ENCODE measurements around the gene TFDP1.
"Not testable (repeated sequence)": the region's sequence is repeated elsewhere in the genome, so short reads cannot be mapped to it uniquely, and the experiment has no call there.

Gene TFDP1

DNA sequence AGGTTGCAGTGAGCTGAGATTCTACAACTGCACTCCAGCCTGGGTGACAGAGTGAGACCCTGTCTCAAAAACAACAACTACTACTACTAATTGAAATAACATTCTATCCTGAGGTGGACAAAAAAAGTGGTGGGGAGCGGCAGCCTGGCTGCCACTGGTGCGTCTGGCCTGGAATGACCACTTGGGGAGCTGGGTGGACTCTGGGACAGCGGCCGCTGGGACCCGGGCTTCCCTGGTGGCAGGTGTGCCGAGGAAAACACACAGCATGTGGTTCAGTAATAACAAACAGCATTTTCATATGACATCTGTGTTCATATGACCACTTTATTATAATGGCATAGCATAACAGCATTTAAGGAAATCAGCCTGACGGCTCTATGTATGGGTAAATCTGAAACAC lies 33.9 kb downstream of the TFDP1 start:
- DNase-seq (no peak), ATAC-seq (no peak)

DNA sequence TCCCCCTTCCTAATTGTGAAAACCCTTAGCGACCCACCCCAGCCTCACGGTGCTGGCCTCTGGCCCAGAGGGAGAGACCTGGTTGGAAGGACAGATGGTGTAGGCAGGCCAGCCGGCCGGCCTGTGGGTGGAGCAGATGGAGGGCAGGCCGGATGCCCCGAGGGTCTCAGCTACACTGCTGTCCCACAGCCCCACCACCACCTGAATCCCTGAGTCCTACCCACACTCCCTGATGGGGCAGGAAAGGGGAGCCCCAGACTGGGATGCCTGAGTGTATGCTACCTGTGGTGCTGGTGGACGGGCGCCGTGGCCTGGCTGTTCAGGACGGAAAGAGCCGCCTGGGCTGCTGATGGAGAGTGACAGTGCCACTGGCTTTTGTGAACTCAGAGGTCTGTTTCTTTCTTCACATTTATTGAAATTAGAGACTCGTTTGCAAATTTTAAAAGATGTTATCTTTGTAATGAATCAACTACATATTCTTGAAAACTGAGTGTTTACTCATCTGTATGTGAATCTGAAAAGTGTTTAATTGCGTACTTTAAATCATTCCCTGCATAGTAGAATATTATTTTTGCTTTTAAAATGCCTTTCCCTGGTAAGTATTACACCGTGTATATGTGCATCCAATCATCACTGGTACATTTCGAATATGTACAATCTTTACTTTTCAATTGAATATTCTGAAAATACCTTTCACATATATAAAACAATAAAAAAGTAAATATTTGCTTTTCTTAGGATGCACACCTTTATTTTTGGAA lies 35.7 kb downstream of the TFDP1 start:
- ATAC-seq (no peak), DNase-seq (no peak)

DNA sequence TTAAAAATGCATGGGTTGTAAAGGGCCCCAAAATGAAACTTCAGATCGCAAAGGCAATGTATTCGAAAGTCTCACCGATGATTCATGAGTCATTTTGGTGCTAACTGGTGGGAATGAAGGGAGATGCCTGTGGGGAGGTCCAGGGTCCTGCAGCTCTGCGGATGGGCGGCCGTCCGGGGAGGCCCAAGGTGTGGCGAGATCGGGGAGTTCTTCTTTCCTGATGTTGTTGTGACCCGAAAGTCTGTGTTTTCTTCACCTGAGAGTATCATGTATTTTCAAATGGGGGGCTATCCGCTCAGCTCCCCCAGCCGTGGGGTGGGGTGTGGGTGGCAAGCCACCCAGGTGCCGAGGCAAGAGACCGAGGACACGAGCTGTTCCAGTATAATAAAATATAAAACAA lies 36.5 kb downstream of the TFDP1 start:
- ATAC-seq (no peak), DNase-seq (no peak)

DNA sequence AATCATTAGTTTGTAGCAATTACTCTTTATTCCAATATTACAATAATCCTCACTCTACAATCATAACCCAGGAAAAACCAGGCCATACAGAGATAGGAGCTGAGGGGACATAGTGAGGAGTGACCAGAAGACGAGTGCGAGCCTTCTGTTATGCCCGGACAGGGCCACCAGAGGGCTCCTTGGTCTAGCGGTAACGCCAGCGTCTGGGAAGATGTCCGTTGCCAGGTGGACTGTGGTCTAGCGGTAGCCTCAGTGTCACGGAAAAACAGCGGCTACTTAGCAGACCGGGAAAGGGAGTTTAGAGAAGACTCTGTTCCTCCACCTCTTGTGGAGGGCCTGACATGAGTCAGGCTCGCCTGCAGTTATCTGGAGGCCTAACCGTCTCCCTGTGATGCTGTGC lies 36.9 kb downstream of the TFDP1 start:
- not testable (repeated sequence) for ATAC-seq, DNase-seq

DNA sequence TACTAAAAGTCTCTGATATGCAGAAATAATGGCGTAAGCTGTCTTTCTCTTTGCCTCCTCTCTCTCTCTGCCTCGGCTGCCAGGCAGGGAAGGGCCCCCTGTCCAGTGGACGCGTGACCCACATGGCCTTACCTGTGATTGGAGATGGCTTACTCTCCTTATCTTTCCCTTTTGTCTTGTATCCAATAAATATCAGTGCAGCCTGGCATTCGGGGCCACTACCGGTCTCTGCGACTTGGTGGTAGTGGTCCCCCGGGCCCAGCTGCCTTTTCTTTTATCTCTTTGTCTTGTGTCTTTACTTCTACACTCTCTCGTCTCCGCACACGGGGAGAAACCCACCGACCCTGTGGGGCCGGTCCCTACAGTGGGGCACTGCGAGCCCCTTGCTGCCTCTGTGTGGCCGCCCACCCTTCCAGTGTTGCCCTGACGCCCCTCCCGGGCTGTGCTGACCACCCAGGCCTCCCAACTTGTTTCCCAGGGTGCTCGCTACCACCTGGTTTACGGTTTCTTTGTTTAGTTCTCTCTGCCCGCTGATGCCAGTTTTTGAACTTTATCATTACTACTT lies 37.5 kb downstream of the TFDP1 start:
- not testable (repeated sequence) for ATAC-seq

DNA sequence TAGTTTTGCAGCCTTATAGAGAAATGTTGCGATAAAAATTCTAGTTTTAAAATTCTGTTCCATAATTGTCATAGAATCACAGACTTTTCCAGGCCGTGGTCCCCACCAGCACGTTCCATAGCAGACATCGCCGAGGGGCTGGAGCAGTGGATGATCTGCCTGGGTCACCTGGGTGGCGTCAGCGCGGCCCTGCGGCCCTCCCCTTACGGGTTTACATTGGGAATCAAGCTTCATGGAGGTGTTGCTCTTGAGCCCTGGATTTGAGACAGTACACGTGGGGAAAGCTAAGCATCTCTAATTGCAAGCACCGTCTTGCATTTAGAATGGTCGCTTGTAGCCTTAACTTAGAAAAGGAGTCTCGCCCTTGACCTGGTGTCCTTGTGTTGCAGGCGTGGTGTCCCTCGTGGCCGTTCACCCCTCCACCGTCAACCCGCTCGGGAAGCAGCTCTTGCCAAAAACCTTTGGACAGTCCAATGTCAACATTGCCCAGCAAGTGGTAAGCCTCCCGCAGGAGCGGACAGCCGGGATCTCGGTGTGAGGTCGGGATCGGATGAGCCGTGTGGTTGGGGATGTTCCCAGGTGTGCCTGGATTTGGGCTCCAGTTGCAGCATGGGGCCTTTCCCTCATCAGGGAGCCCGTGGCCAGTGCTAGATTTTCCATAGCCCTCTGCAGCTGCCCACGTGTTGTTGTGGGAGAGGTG lies 38.4 kb downstream of the TFDP1 start:
- DNase-seq: no peak
- no peak for ATAC-seq

More for the DNA sequence above, 37.5 kb downstream of the TFDP1 start:
- not testable (repeated sequence) for DNase-seq

DNA sequence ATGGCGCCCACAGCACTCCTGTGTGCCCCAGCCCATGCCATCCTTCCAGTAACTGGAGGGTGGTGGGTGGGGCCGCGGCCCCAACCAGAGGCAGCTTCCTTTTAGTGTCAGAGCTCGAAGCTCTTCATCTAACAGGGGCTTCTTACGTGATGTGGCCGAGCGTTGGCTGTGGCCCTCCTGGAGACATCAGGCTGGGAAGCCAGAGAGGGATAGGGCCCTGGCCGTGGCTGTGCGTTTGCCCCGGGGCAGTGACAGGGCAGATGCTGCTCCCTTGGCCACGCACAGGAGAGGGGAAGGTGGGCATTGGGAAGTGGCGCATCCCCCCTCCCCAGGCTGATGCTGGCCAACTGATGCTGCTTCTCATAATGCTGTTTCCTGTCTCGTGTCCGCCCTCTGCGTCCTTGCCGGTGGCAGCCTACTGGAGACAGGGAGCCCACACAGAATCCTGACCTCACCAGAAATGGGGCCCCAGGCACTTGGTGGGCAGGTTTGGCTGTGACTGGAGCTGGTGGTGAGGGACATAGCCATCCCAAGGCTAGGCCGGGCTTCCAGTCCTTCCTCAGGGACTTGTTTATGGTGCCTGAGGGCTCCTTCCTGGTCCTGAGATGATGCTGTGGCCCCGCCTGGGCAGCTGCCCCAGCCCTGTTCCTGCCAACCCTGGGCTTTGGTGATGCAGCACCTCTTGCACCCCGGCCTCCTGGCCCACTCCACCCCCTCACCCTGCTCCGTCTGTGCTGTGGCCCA lies 39.1 kb downstream of the TFDP1 start:
- DNase-seq (no peak), ATAC-seq (no peak)

DNA sequence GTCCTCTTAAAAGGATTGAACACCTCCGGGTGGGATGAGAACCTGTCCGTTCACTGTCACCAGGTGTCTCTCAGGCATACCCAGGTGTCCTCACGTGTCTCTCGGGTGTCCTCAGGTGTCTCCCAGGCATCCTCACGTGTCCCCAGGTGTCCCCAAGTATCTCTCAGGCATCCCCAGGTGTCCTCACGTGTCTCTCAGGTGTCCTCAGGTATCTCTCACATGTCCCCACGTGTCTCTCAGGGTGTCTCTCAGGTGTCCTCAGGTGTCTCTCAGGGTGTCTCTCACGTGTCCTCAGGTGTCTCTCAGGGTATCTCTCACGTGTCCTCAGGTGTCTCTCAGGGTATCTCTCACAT lies 39.7 kb downstream of the TFDP1 start:
- DNase-seq (no peak), ATAC-seq (no peak)

DNA sequence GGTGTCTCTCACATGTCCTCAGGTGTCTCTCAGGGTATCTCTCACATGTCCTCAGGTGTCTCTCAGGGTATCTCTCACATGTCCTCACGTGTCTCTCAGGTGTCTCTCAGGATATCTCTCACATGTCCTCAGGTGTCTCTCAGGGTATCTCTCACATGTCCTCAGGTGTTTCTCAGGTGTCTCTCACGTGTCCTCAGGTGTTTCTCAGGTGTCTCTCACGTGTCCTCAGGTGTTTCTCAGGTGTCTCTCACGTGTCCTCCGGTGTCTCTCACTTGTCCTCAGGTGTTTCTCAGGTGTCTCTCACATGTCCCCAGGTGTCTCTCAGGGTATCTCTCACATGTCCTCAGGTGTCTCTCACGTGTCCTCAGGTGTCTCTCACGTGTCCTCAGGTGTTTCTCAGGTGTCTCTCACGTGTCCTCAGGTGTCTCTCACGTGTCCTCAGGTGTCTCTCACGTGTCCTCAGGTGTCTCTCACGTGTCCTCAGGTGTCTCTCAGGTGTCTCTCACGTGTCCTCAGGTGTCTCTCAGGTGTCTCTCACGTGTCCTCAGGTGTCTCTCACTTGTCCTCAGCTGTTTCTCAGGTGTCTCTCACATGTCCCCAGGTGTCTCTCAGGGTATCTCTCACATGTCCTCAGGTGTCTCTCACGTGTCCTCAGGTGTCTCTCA lies 40.2 kb downstream of the TFDP1 start:
- not testable (repeated sequence) for ATAC-seq, DNase-seq

DNA sequence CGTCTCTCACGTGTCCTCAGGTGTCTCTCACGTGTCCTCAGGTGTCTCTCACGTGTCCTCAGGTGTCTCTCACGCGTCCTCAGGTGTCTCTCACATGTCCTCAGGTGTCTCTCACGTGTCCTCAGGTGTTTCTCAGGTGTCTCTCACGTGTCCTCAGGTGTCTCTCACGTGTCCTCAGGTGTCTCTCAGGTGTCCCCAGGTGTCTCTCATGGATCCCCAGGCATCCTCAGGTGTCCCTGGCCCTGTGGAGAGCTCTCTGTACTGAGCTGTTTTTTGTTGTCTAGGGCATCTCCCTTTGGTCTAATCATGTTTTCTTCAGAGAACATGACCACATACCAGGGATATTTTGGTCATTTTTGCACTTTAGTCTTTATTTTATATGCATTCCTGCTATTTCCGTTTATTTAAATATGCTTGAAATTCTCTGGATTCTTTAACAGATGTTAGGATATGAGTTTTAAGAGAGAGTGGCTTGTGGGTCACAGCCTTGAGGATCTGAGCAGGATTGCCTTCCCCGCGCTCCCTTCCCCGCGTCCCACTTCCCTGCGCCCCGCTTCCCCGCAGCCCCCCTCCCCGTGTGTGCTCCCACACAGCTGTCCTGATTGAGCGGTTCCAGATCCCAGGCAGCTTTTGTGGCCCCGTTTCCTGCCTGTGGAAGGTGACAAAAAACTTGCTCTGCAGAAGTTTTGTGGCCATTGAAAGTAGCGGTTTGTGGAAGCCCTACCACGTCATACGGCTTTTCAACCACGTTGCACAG lies 41.6 kb downstream of the TFDP1 start:
- ATAC-seq: no peak
- no peak for DNase-seq

DNA sequence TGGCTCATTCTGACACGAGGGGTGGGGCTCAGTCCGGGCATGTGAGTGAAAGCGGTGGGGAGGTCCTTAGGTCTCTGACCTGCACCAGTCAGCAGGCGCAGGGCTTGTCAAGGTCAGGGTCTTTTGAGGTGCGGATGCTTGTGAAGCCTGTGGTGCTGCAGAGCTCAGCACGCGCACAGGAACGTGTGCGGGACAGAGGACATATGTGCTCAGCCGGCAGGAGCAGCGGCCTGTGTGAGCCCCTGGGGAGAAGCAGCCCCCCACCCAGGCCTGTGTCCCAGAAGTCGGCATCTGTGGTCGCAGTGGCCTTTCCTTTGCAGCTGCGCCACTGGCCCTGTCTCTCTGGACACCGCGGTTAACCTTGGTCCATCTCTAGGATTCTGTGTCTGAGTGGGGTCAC lies 42.6 kb downstream of the TFDP1 start:
- ATAC-seq (no peak), DNase-seq (no peak)

DNA sequence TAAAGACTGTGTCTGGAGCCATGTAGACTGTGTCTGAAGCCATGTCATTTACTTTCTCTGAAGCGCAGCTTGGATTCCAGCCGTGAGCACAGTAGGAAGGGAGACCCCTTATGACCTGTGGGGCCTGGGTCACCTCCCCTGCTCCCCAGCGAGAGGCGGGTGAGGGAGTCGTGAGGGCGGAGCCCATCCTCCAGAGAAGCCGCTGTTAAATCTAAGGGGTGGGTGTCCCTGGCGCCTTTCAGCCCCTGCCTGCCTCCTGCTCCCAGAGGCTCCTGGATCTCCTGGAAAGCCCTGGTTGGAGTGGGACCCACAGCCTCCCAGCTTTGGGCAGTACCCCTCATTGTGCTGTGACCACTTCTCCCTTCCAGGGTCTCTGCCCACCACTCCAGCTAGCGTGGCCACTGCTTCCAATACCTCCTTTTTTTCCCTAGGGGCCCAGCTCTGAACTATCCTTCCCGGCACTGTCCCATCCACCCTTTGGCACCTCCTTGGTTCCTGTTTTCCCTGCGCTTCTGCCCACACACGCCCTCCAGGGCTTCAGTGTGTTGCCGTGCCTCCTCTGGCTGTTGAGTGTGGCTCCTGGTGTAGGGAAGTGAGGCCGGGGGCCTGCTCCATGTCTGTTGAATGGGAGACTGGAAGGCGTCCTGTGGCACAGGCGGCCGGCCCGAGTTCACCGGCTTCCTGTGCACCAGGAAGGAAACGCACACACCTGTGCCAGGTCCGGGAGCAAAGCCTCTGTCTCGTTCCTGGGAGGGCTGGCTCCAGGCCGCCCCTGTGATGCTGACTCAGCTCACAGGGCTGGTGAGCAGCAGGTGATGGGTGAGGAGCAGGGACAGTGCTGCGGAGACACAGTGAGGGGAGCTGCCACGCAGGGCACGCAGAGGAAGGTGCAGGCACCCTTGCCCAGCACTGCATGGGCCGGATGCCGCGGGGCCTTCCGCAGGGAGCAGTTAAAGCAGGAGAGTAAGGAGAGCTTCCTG lies 44.0 kb downstream of the TFDP1 start:
- ATAC-seq (no peak), DNase-seq (no peak)

DNA sequence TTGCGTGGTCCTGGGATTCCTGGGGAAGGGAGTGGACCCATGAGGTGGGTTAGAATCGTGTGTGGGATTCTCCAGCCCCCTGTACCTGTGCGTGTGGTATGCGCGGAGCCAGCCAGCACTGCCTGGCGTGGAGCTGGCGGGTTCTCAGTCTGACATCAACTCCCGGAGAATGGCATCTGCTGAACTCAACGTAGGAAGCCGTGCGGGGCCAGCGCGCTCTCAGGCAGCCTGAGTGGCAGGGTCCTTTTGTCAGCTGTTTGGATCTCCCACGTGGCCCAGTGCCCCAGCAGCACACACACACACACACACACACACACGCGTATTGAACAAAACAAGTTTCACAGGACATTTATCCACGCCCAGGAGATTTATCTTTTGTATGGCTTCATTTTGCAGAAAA lies 45.3 kb downstream of the TFDP1 start:
- ATAC-seq (no peak), DNase-seq (no peak)

DNA sequence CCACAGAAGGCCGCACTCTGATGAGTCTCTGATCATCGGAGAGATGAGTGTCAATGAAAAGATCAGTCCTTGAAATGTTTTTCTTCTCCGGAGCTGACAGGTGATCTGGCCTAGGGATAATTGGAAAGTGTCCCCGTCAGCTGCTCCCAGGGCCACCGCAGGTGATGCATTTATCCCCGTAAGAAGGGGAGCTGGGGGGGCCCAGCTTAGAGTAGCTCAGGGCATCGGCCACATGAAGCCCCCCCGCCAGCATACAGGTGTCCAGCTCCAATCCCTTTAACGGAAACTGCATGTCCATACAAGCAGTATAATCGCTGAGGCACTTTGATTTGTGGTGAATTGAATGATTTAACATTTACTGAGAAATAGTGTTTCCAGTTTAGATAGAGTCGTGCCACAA lies 45.7 kb downstream of the TFDP1 start:
- ATAC-seq (no peak), DNase-seq (no peak)

DNA sequence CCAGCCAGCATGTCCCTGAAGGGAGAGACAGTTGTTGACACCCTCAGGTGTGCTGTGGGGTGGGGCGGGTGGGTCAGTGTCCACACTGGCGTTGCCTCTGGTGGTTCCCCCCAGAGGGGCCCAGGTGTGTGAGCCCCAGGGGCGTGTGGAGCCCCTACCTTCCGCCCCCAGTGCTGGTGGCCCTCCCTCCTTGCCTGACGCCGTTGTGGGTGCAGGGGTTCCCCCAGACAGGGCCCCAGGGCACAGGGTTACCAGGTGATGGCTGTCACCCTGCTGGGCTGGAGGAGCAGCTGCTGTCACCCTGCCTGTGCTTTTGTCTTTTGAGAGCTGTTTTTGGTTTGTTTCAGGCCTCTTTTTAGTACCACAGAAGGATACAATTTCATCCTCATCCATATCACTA lies 46.3 kb downstream of the TFDP1 start:
- DNase-seq: no peak
- ATAC-seq: no peak

DNA sequence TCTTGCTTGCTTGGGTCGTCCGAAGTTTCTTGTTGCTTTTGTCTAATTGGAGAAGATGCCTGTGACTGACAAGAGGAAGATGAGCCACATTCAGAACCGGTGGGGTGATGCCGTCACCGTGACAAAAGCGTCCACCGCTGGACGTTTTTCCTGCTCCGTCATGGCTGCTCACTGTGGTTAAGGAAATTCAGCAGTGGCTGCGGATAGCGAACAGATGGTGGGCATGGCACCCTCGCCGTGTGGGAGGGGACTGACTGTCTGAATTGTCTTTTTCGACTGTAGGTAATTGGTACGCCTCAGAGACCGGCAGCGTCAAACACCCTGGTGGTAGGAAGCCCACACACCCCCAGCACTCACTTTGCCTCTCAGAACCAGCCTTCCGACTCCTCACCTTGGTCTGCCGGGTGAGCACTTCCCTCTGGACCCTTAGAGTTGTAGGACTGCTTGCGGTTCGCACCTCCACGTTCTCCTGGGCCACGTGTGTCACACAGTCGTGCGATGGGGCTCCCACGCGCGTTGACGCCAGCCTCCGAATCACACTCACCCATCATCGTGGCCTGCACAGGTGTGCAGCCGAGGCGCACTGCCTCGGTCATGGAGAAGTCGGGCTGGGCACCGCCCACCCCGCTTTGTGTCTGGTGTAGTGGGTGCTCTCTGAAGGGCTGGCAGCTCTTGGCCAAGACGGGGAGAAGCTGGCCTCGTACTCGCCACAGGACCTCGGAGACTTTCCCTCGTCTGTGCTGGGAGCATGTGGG lies 47.0 kb downstream of the TFDP1 start:
- ATAC-seq (no peak), DNase-seq (no peak)

DNA sequence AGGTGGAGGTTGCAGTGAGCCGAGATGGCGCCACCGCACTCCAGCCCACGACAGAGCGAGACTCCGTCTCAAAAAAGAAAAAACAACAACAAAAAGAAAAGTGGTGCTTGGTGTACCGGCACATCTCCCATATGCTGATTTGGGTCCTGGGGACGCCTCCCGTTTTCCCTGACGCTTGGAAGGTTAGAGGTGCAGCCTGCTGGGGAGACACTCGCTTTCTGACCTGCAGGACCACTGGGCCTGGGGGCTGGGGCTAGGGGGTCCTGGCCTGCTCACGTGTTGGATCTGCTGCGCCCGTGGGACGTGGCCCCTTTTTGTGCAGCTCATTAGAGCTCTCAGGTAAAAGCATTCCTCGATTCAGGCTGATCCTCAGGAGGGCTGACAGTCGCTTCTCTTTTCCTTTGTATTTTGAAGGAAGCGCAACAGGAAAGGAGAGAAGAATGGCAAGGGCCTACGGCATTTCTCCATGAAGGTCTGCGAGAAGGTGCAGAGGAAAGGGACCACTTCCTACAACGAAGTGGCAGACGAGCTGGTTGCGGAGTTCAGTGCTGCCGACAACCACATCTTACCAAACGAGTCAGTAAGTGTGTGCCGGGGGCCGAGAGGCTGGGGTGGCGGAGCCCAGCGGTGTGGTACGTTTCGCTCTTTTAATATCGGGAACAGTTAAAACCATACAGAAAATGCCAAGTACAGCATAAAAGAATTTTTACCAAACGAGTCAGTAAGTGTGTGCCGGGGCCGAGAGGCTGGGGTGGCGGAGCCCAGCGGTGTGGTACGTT lies 48.3 kb downstream of the TFDP1 start:
- ATAC-seq (no peak), DNase-seq (no peak)

DNA sequence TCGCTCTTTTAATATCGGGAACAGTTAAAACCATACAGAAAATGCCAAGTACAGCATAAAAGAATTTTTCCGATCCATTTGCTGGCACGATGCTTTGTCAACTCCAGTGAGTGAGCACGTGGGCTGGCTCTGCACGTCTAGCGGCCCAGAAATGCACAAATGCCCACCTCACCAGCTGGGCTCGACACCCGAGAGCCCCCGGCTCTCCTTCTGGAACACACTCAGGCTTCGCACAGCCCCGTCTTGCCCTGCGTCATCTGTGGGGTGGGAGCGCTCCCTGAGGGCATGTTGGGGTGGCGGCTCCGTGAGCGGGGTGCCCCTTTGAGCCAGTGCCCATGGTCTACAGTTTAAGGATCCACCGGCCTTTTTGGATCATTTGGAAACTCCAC lies 48.9 kb downstream of the TFDP1 start:
- ATAC-seq: no peak

More for the DNA sequence above, 48.9 kb downstream of the TFDP1 start:
- DNase-seq: no peak
